GM19467 (cell line): ENCODE results near the gene ZNF771.

Experiments
- ATAC-seq: cut with Tn5 transposase; IDR thresholded peaks from one replicate; pipeline ENCODE4 v1.9.1; 2021; ENCODE audit warnings: mild to moderate bottlenecking, moderate library complexity; ENCODE audit not compliant: unreplicated experiment

The ZNF771 gene

DNA sequence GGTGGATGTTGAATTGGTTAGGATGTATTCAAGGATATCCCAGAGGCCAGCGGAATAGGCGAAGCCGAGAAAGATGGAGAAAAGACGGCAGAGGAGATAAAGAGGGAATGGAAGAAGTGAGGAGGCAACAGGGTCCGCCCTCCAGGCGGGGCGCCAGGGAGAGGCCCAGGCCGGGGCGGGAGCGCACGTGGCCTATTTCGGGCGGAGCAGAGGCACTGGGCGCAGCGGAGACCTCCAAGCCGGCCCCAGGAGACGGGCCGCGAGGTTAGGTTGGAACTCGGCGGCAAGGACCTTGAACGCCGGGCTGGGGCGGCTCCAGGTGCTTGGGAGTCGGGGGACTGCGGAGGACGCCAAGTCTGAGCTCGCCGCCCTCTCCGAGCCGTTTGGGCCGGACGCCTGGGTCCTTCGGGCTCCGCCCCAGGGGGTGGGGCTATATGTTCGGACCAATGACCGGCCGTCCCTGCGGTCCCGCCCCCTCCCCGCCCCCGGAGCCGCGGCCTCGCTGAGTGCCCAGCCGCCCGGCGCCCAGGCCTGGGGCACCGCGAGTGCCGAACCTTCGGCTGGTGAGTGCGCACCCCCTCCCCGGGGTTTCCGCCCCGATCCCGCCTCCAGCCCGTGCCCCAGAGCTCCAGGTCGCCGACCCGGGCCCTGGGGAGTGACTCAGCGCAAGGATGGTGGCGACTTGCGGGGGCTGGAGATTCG lies at the start of gene ZNF771:
ZNF771 (plus strand) TSS at position 505 of the 702 bp plus-strand sequence. CDS start 448 bp downstream, outside the sequence.
- ATAC-seq: peak; percentile 57

- ATAC-seq: no peak
These were observed 49.5 kb upstream of the ZNF771 start for GRCh38 chr16:30357715-30358576.

DNA sequence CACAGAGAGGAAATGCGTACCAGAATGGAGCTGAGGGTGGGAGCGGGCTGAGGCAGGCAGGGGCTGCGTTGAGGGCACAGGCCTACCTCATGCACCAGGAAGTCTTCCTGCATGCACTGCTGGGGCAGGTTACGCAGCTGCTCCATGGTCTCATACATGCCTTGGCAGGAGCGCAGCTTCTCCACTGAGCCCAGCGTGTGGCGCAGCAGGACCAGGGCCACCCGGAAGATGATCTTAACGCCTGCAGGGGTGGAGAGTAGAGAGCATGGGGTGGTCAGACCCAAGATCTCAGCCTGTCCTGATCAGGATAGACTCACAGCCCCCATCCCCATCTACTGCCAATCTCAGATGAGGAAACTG lies 48.8 kb upstream of the ZNF771 start:
- no peak for ATAC-seq

- no peak for ATAC-seq
These were observed 48.2 kb upstream of the ZNF771 start for GRCh38 chr16:30358990-30359870.

DNA sequence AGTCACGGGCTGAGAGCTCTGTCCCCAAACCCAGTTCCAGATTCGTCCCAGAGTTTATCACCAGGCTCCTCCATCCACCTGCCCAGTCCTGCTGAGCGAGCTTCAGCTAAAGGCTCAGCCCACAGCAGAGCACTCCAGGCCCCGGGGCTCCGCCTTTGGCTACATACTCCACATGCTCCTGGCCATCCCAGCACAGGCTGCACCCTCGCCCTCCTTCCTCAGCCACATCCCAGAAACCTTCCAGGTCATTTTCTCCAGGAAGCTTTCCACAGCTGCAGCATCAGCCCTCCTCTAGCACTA lies 47.6 kb upstream of the ZNF771 start:
- no peak for ATAC-seq

DNA sequence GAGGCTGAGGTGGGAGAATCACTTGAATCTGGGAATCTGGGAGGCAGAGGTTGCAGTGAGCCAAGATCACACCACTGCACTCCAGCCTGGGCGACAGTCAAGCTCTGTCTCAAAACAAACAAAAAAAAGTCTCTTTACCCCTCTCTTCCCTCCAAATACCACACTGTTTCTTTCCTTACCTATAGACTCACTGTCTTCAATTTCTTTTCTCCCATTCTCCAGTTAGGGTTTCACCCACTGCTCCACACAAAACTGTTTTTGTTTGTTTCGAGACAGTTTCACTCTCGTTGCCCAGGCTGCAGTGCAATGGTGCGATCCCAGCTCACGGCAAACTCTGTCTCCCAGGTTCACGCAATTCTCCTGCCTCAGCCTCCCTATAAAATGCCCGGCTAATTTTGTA lies 46.2 kb upstream of the ZNF771 start:
- no peak for ATAC-seq

- ATAC-seq: no peak
These were observed 42.2 kb upstream of the ZNF771 start for GRCh38 chr16:30365200-30365599.

DNA sequence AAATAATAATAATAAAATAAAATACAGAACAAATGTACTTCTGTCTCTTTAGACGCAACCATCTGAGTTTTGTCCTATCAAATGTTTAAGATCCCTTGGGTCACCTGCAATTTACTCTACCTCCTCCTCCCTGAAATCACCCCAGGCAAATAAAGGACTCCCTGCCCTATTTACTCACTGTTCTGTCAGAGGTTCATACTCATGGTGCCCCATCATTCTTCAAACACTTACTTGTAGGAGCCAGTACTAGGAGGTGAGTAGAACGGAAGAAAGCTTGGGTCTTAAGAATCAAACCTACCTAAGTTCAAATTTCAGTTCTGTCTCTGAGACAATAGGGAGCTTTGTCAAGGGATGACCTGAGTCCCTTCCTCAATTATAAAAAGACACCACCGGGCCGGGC lies 40.9 kb upstream of the ZNF771 start:
- ATAC-seq: no peak

- no peak for ATAC-seq
These were observed 39.9 kb upstream of the ZNF771 start for GRCh38 chr16:30367349-30368009.

DNA sequence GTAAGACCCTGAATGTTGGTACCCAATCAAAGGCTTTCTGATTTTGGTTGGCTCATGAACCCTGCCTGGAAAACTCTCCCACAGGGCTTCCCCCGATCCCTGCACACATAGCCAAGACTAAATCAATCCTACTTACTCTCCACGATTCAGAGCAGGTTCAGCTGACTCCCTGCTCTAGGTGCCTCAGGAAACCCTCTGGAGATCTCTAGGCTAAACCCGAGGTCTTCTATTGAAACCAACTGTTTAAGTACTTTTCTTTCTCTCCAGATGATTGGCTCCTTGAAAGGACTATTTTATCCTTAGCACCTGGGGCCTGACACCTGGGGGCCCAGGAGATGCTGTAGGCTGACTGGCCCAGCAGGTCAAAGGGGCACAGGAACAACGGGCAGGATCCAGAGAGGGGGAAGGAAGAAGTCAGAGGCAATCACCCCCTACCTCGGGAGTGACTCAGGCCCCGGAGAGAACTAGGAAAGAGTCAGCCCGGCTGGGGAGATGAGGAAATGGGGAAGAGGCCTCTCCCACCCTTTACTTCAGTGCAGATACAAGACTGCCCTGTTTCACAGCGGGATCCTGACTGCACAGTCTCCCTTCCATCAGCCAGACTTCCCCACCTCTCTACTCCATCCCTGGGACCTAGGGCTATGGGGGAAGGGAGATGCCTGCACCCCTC lies 39.1 kb upstream of the ZNF771 start:
- no peak for ATAC-seq

DNA sequence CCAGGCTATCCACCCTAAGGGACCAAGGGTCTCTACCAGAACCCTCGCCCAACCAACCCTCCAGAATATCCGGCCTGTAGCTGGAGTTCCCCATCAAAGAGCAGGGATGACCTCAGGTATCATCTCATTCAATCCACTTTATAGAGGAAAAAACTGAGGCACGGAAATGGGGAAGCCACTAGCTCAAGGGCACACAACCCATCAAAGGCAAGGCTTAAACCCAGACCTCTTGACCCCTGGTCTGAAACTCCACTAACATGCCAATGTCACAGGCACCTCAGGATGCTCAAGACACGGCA lies 38.7 kb upstream of the ZNF771 start:
- ATAC-seq: no peak

DNA sequence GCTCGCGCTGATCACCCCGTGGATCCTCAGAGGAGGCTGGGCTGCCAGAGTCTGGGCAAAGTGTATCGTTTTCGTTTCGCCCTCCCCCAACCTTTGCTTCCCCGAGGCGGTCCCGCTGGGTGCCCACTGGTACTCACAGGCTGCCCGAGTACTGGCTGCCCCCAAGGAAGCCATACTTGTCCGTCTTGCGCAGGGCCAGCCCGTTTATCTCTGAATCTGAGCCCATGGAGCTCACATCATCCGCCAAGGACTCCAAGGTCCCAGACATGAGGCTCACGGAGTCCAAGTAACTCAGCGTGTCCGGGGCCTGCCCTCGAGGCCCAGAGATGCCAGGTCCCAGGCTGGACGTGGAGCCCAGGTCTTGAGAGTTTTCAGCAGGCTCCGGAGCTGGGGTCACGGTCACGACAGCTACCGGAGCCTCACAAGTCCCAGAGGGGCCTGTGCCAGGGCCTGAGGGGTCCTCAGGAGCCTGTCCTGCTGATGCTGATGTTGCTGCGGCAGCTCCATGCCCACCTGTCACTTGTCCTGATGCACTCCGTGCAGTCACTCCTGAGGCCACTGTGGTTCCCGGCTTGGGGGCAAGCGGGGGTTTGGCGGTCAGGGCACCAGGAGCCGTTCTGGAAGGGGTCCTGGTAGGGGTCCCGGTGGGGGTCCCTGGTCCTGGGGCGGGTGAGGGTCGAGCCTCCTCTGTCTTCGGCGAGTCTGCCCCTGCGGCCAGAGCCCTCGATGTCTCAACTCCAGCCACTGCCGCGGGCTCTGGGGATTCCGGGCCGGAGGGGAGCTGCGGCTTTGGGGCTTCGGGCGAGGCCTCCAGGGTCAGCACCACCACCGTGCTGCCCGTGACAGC lies 38.1 kb upstream of the ZNF771 start:
- no peak for ATAC-seq

- peak; percentile 8 for ATAC-seq
These were observed 37.4 kb upstream of the ZNF771 start for GRCh38 chr16:30369938-30370455.

GRCh38 chr16:30370456-30371247 lies 36.8 kb upstream of the ZNF771 start, which contains the start of gene TBC1D10B:
TSS of gene TBC1D10B (minus strand) at chr16:30370494. CDS start at chr16:30370183, 311 bp downstream.
- ATAC-seq: peak; percentile 67

- ATAC-seq: no peak
These were observed 36.1 kb upstream of the ZNF771 start for GRCh38 chr16:30371248-30371816.

GRCh38 chr16:30372038-30372712 lies 35.2 kb upstream of the ZNF771 start:
- ATAC-seq: no peak

- ATAC-seq: no peak
These were observed 34.7 kb upstream of the ZNF771 start for GRCh38 chr16:30372725-30373124.

DNA sequence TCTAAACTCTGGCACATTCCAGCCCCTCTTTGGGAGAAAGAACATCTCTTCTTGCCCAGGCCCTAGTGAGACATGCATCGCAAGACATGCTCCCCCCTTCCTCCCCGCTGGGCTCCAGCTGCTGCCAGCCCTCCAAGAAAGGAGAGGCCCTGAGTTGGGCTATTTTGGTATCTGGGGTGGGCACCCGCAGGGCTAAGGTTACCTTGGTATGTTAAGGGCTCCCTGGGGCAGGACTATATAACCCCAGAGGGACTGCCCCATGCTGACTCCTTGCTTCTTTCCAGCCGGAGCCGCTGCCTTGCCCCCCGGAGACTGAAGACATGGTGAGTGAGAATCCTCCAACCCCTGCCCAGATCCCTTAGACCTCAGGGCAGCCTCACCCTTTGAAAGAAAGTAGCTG lies 32.9 kb upstream of the ZNF771 start, which contains the start of gene MYL11:
MYL11 (plus strand) TSS at position 265 of the 400 bp plus-strand sequence; CDS start at position 321, 56 bp downstream.
- ATAC-seq: no peak
